Panc1 (cell line): Measurements from ENCODE around the gene CYP2E1. TPM values are rescaled to one million over a fixed set of nuclear protein-coding genes. Genes with fewer than 3 reads are reported as not detected.
A peak's percentile ranks its signal among the peaks of the same experiment; 100 is the strongest.
"Not testable (repeated sequence)": the region's sequence is repeated elsewhere in the genome, so short reads cannot be mapped to it uniquely, and the experiment has no call there.

Experiments
- ATAC-seq: fragments of 200-7000 bp; cut with Tn5 transposase; 2 replicates; pipeline ENCODE4 v1.9.1; 2020; ENCODE audit warnings: mild to moderate bottlenecking, moderate library complexity
- BruUV-seq: library from RNA; stranded (reverse); fragments of 400-500 nt; replicated peaks from 2 replicates; lab custom pipeline; 2021; lab: Mats Ljungman, UMichigan
- CTCF ChIA-PET: fragments of 300-600 bp; sonication (Branson Sonifier 250); formaldehyde crosslinking; loops from one replicate; lab custom pipeline; 2022; ENCODE audit warnings: antibody characterized with exemption; lab: Charles Lee
- POLR2A ChIA-PET: fragments of 300-600 bp; sonication (Branson Sonifier 250); formaldehyde crosslinking; loops from one replicate; lab custom pipeline; 2022; ENCODE audit warnings: antibody characterized with exemption; lab: Charles Lee
- DNase-seq: peaks from one replicate; pipeline ENCODE4 v3.0.0-alpha.2; 2010; ENCODE audit warnings: low read depth, low spot score
- H3K27ac ChIP-seq: 2 replicates; pipeline ENCODE4 v1.5.1; 2011; ENCODE audit warnings: mild to moderate bottlenecking, low read length, inconsistent platforms
- H3K27me3 ChIP-seq: fragments of 200-500 bp; sonication (Bioruptor generic); 2 replicates; pipeline ENCODE4 v1.6.0; 2014; ENCODE audit warnings: low read length, inconsistent platforms; ENCODE audit not compliant: control insufficient read depth, insufficient read depth
- H3K36me3 ChIP-seq: fragments of 200-500 bp; sonication (Bioruptor generic); 2 replicates; pipeline ENCODE4 v1.5.1; 2014; ENCODE audit warnings: inconsistent platforms, mild to moderate bottlenecking, low read length, moderate library complexity; ENCODE audit not compliant: control insufficient read depth, insufficient read depth
- H3K4me1 ChIP-seq: 2 replicates; pipeline ENCODE4 v1.5.1; 2011; ENCODE audit warnings: inconsistent platforms, mild to moderate bottlenecking, low read length, moderate library complexity; ENCODE audit not compliant: control insufficient read depth, insufficient read depth
- H3K4me3 ChIP-seq, 2 experiments: 2 replicates each; pipeline ENCODE4 v1.5.1; 2011 to 2012; ENCODE audit warnings: low read depth in 2 of 2, low read length in 2 of 2, mild to moderate bottlenecking in 2 of 2, inconsistent platforms in 1 of 2, moderate library complexity in 1 of 2
- H3K9me3 ChIP-seq: fragments of 200-500 bp; sonication (Bioruptor generic); 2 replicates; pipeline ENCODE4 v1.5.1; 2014; ENCODE audit warnings: low read depth, mild to moderate bottlenecking, inconsistent platforms, low read length, moderate library complexity; ENCODE audit not compliant: control insufficient read depth, insufficient read depth
- in situ Hi-C: cut with HindIII; loops from 2 replicates; pipeline ENCODE4 v1.10.0; 2016; ENCODE audit warnings: low sequenced_read_pairs, low pct_unique_long_range_greater_than_20kb
- intact Hi-C: fragments of 100-400 bp; cut with micrococcal nuclease; formaldehyde crosslinking; loops from one replicate; pipeline ENCODE4 v1.10.0; 2022; ENCODE audit not compliant: unreplicated experiment
- total RNA-seq: library from RNA; stranded (reverse); gene quantifications from one replicate; pipeline ENCODE4 v1.2.1, GENCODE V29; 2021; ENCODE audit not compliant: unreplicated experiment

Gene CYP2E1
- total RNA-seq, 1 experiment from 2014 or later = 1.1 TPM

- 0 out of 2 replicates have a peak, but pooled peaks have one; percentile 15 for ATAC-seq
- POLR2A ChIA-PET, H3K4me3 ChIP-seq, H3K27me3 ChIP-seq, H3K4me1 ChIP-seq, BruUV-seq, intact Hi-C loops, CTCF ChIA-PET, DNase-seq, H3K36me3 ChIP-seq, H3K27ac ChIP-seq, in situ Hi-C loops: not testable (repeated sequence)
- peaks cover 12% of the 10 kb centered on the region for H3K9me3 ChIP-seq
These were observed 49.9 kb downstream of the CYP2E1 start for GRCh38 chr10:133577037-133577436.

Other genes starting within 250 kb of the CYP2E1 start
- 93.7 TPM for gene TUBGCP2, start 218.5 kb upstream of the CYP2E1 start, total RNA-seq
- gene ZNF511, start 218.4 kb upstream of the CYP2E1 start, total RNA-seq = 93.8 TPM
- gene CALY, start 190.5 kb upstream of the CYP2E1 start, total RNA-seq = 1.9 TPM
- gene PRAP1, start 180.0 kb upstream of the CYP2E1 start, total RNA-seq = 0.21 TPM
- 39.6 TPM for gene FUOM, start 169.3 kb upstream of the CYP2E1 start, total RNA-seq
- 165 TPM for gene ECHS1, start 154.0 kb upstream of the CYP2E1 start, total RNA-seq
- 9.3 TPM for gene PAOX, start 148.1 kb upstream of the CYP2E1 start, total RNA-seq
- gene MTG1, start 133.2 kb upstream of the CYP2E1 start, total RNA-seq = 96.4 TPM
- gene SPRN, start 102.7 kb upstream of the CYP2E1 start, total RNA-seq = 0.64 TPM
- 0.57 TPM for gene SCART1, start 73.4 kb upstream of the CYP2E1 start, total RNA-seq
- not detected for gene SYCE1, start 38.2 kb downstream of the CYP2E1 start, total RNA-seq
- not detected for gene FRG2B, start 99.4 kb downstream of the CYP2E1 start, total RNA-seq